Measurements from ENCODE around the gene SFMBT2.
"Not testable (repeated sequence)": the region's sequence is repeated elsewhere in the genome, so short reads cannot be mapped to it uniquely, and the experiment has no call there.

The SFMBT2 gene

DNA sequence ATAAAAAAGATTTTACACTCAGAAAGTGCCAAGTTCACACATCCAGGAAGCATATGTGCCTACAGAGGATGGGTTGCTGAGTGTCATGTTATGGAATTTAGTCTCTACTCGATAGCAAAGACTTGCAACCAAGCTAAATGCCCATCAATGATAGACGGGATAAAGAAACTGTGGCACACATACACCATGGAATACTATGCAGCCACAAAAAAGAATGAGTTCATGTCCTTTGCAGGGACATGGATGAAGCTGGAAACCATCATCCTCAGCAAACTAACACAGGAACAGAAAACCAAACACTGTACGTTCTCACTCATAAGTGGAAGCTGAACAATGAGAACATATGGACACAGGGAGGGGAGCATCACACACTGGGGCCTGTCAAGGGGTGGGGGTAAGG is 198.1 kb downstream of the SFMBT2 start:
- H3K4me3 ChIP-seq (ENCODE audit: low read depth in 1 of 2, low read length in 2 of 2); H3K4me1 ChIP-seq (ENCODE audit: control insufficient read depth in 1 of 2, insufficient read depth in 2 of 2, low read length in 2 of 2); H3K36me3 ChIP-seq (ENCODE audit: control insufficient read depth in 1 of 2, insufficient read depth in 2 of 2, low read length in 2 of 2); H3K27me3 ChIP-seq (ENCODE audit: control insufficient read depth in 1 of 2, insufficient read depth in 2 of 2, low read length in 2 of 2); H3K9ac ChIP-seq (ENCODE audit: low read depth in 1 of 2, low read length in 2 of 2); H3K9me3 ChIP-seq (ENCODE audit: control insufficient read depth in 1 of 2, low read length in 2 of 2); H3K27ac ChIP-seq (ENCODE audit: low read depth, low read length): not testable (repeated sequence)

DNA sequence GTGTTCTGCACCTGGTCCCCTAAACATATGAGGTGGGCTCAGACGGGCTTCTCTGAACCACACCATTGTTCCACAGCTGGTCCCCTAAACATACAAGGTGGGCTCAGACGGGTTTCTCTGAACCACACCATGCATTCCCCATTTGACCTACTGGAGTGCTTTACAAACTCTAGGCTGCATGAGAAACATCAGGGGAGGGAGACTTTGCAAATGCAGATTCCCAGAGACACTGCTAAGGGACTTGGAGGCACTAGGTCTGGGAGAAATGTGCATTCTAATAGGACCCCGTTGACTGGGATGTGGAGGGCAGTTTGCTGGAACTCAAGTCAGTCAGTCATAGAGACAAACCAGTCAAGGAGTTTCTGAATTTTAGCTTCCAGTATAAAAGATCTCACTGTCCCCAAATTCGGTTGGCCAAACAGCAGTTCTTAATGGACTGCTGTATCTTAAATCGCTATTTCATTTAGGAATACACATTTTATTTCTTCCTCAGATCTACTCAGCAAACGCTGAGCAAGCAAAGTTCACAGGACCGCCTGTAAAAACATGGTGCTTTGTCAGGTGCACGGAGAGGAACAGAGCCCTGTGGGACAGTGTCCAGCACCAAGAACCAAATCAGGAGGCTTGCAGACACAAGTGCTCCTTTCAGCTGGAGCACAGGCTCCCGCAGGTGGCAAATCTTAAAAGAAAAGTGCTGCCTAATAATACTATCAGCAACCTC is 198.8 kb downstream of the SFMBT2 start:
- no peak overlapping the region for H3K27ac ChIP-seq (ENCODE audit: low read depth, low read length)
- peaks cover 0 to 5% of the 10 kb centered on the region in 2 donors for H3K36me3 ChIP-seq (ENCODE audit: control insufficient read depth in 1 of 2, insufficient read depth in 2 of 2, low read length in 2 of 2)
- H3K4me3 ChIP-seq (ENCODE audit: low read depth in 1 of 2, low read length in 2 of 2), result no peak overlapping the region
- peaks cover 0 to 5% of the 10 kb centered on the region in 2 donors for H3K9me3 ChIP-seq (ENCODE audit: control insufficient read depth in 1 of 2, low read length in 2 of 2)
- H3K27me3 ChIP-seq (ENCODE audit: control insufficient read depth in 1 of 2, insufficient read depth in 2 of 2, low read length in 2 of 2), result no peaks in the 10 kb centered on the region
- no peak overlapping the region for H3K9ac ChIP-seq (ENCODE audit: low read depth in 1 of 2, low read length in 2 of 2)
- no peaks in the 10 kb centered on the region for H3K4me1 ChIP-seq (ENCODE audit: control insufficient read depth in 1 of 2, insufficient read depth in 2 of 2, low read length in 2 of 2)

DNA sequence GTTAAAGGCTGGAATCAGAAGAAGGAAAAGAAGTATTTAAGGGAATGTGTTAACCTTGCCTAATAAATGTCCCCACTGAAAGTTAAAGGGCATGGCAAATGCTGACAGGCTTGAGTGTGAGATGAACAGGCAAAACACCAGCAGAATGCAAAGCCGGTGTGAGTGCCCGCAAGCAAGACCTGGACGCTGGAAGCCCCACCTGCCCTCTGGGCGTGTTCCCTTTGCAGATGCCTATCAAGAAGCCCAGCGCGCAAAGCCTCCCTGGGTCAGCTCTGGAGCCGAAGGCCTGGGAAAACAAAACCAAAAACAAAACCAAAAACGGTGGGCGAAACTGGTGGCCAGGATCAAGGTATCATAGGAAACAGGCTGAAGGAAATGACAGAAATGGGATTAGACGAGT is 200.3 kb downstream of the SFMBT2 start:
- Histone ChIP-seq H3K4me3 (ENCODE audit: low read depth in 1 of 2, low read length in 2 of 2) (no peak overlapping the region), H3K4me1 (ENCODE audit: control insufficient read depth in 1 of 2, insufficient read depth in 2 of 2, low read length in 2 of 2) (no peaks in the 10 kb centered on the region), H3K36me3 (ENCODE audit: control insufficient read depth in 1 of 2, insufficient read depth in 2 of 2, low read length in 2 of 2) (peaks cover 0 to 5% of the 10 kb centered on the region in 2 donors), H3K27ac (ENCODE audit: low read depth, low read length) (no peak overlapping the region), H3K9me3 (ENCODE audit: control insufficient read depth in 1 of 2, low read length in 2 of 2) (peaks cover 0 to 4% of the 10 kb centered on the region in 2 donors), H3K9ac (ENCODE audit: low read depth in 1 of 2, low read length in 2 of 2) (no peak overlapping the region), H3K27me3 (ENCODE audit: control insufficient read depth in 1 of 2, insufficient read depth in 2 of 2, low read length in 2 of 2) (no peaks in the 10 kb centered on the region)

DNA sequence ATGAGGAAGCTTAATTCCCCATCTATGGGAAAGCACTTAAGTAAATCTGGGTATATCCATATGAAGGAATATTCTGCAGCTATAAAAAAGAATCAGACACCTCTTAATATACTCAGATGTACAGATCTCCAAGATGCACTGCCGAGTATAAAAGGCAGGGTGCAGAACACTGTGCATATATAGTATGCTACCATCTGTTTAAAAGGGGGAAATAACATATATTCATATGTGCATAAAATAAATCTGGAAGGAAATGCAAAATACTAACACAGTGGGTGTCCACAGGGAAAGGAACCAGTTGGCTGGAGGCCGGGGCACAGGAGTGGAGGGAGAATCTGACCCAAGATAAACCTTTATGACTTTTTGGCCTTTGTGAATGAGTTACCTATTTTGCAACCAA is 201.4 kb downstream of the SFMBT2 start:
- Histone ChIP-seq H3K4me3 (ENCODE audit: low read depth in 1 of 2, low read length in 2 of 2) (no peak overlapping the region), H3K9ac (ENCODE audit: low read depth in 1 of 2, low read length in 2 of 2) (no peak overlapping the region), H3K4me1 (ENCODE audit: control insufficient read depth in 1 of 2, insufficient read depth in 2 of 2, low read length in 2 of 2) (no peaks in the 10 kb centered on the region), H3K36me3 (ENCODE audit: control insufficient read depth in 1 of 2, insufficient read depth in 2 of 2, low read length in 2 of 2) (peaks cover 0 to 5% of the 10 kb centered on the region in 2 donors), H3K9me3 (ENCODE audit: control insufficient read depth in 1 of 2, low read length in 2 of 2) (no peaks in the 10 kb centered on the region), H3K27ac (ENCODE audit: low read depth, low read length) (no peak overlapping the region), H3K27me3 (ENCODE audit: control insufficient read depth in 1 of 2, insufficient read depth in 2 of 2, low read length in 2 of 2) (no peaks in the 10 kb centered on the region)

DNA sequence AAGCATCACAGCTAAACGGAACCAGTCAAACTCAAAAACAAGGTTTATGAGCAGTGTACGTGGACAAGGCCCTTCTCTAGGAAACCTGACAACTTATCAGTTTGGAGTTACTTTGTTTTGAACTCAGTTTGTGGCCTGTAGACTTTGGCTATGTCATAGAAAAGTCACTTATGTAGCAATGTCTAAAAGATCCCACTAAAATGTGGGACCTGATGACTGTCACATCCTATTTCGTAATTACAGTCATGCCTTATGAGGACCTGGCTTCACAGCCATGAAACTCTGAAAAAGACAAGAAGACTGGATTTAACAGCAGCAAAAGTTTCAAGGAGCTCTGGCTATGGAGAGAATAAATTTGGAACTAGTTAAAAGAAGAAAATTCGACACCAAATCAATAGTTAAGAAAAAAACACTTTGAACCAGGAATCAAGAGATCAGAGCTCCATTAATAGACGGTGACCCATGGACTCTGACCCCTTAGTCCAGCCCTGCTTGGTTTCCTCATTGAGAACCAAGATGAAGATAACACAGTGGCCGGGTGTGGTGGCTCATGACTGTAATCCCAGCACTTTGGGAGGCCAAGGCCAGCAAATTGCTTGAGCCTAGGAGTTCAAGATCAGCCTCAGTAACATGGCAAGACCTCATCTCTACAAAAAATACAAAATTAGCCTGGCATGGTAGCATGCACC is 204.3 kb downstream of the SFMBT2 start:
- Histone ChIP-seq H3K9ac (ENCODE audit: low read depth in 1 of 2, low read length in 2 of 2) (no peak overlapping the region), H3K27ac (ENCODE audit: low read depth, low read length) (no peak overlapping the region), H3K9me3 (ENCODE audit: control insufficient read depth in 1 of 2, low read length in 2 of 2) (peaks cover 0 to 4% of the 10 kb centered on the region in 2 donors), H3K4me1 (ENCODE audit: control insufficient read depth in 1 of 2, insufficient read depth in 2 of 2, low read length in 2 of 2) (no peaks in the 10 kb centered on the region), H3K36me3 (ENCODE audit: control insufficient read depth in 1 of 2, insufficient read depth in 2 of 2, low read length in 2 of 2) (peaks cover 0 to 3% of the 10 kb centered on the region in 2 donors), H3K4me3 (ENCODE audit: low read depth in 1 of 2, low read length in 2 of 2) (no peak overlapping the region), H3K27me3 (ENCODE audit: control insufficient read depth in 1 of 2, insufficient read depth in 2 of 2, low read length in 2 of 2) (no peaks in the 10 kb centered on the region)

DNA sequence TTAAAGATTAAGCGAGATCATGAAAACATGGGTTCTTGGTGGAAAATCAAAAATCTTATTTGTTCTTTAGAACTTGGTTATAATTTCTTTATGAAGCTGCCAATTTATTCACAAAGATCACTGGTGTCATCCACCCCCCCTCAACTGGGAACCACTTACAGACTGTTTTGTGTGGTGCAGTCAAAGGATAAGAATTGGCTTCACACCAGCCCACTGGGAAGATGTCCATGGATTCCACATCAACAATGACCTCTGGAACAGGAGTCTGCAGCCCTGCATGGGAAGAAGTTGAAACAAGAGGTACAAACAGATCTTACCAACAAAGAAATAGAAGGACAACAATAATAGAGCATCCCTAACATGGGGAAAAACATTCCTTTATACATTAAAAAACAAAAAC is 205.2 kb downstream of the SFMBT2 start:
- Histone ChIP-seq H3K9ac (ENCODE audit: low read depth in 1 of 2, low read length in 2 of 2) (no peak overlapping the region), H3K27me3 (ENCODE audit: control insufficient read depth in 1 of 2, insufficient read depth in 2 of 2, low read length in 2 of 2) (no peaks in the 10 kb centered on the region), H3K36me3 (ENCODE audit: control insufficient read depth in 1 of 2, insufficient read depth in 2 of 2, low read length in 2 of 2) (peaks cover 0 to 3% of the 10 kb centered on the region in 2 donors), H3K4me3 (ENCODE audit: low read depth in 1 of 2, low read length in 2 of 2) (no peak overlapping the region), H3K27ac (ENCODE audit: low read depth, low read length) (no peak overlapping the region), H3K9me3 (ENCODE audit: control insufficient read depth in 1 of 2, low read length in 2 of 2) (peaks cover 0 to 4% of the 10 kb centered on the region in 2 donors), H3K4me1 (ENCODE audit: control insufficient read depth in 1 of 2, insufficient read depth in 2 of 2, low read length in 2 of 2) (no peaks in the 10 kb centered on the region)

DNA sequence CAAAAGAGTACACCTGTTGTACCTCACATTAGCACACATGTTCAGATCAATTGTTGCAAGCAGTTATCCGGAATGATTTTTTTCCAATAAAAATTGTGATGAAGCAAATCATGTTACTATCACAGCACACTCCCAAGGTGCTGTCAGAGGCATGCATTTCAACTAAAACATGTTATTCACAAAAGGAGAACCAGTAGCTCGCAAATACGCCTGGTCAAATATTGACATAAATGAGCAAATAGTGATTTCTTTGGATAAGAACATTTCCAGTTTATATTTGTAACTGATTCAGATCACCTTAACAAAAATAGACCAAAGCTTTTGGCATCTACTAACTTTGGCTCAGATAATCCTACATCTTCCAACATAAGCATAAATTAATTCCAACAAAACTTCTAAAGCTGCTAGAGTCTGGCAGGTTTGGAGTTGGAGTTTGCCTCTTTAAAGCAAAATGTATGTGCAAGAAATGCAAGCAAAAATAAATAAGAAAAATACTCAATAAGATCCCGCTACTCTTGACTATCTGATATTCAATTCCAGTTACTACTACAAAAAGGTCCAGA is 208.0 kb downstream of the SFMBT2 start:
- no peak overlapping the region for H3K27ac ChIP-seq (ENCODE audit: low read depth, low read length)
- H3K9me3 ChIP-seq (ENCODE audit: control insufficient read depth in 1 of 2, low read length in 2 of 2), result peaks cover 0 to 4% of the 10 kb centered on the region in 2 donors
- H3K36me3 ChIP-seq (ENCODE audit: control insufficient read depth in 1 of 2, insufficient read depth in 2 of 2, low read length in 2 of 2), result peaks cover 4 to 7% of the 10 kb centered on the region in 2 donors
- H3K4me1 ChIP-seq (ENCODE audit: control insufficient read depth in 1 of 2, insufficient read depth in 2 of 2, low read length in 2 of 2), result no peaks in the 10 kb centered on the region
- H3K27me3 ChIP-seq (ENCODE audit: control insufficient read depth in 1 of 2, insufficient read depth in 2 of 2, low read length in 2 of 2), result no peaks in the 10 kb centered on the region
- H3K9ac ChIP-seq (ENCODE audit: low read depth in 1 of 2, low read length in 2 of 2), result no peak overlapping the region
- no peak overlapping the region for H3K4me3 ChIP-seq (ENCODE audit: low read depth in 1 of 2, low read length in 2 of 2)

DNA sequence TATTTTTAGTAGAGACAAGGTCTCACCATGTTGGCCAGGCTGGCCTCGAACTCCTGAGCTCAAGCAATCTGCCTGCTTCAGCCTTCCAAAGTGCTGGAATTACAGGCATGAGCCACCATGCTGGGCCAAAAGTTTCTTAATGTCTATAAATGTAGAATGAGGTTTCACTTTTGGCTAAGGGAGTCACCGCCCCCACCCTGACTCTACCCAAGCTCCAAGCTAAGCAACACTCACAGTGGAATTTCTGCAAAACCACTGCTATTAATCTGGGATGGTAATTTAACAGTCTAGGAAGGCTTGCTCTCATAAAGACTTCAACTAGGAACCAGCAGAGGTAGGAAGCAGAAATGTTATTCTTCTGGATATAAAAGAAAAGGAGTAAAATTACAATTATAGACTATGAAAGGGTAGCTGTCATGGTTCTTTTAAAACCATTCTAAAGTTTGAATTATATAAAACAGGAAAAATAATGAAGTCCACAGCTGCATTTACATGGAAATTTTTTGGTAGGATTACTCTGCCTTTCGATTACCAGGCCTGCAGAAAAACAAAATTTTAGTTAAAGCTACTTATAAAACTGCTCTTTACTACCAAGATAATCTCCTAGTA is 211.6 kb downstream of the SFMBT2 start:
- Histone ChIP-seq H3K27me3 (ENCODE audit: control insufficient read depth in 1 of 2, insufficient read depth in 2 of 2, low read length in 2 of 2) (no peaks in the 10 kb centered on the region), H3K27ac (ENCODE audit: low read depth, low read length) (no peak overlapping the region), H3K4me3 (ENCODE audit: low read depth in 1 of 2, low read length in 2 of 2) (no peak overlapping the region), H3K9me3 (ENCODE audit: control insufficient read depth in 1 of 2, low read length in 2 of 2) (peaks cover 4% of the 10 kb centered on the region in 2 donors), H3K9ac (ENCODE audit: low read depth in 1 of 2, low read length in 2 of 2) (no peak overlapping the region), H3K4me1 (ENCODE audit: control insufficient read depth in 1 of 2, insufficient read depth in 2 of 2, low read length in 2 of 2) (no peaks in the 10 kb centered on the region), H3K36me3 (ENCODE audit: control insufficient read depth in 1 of 2, insufficient read depth in 2 of 2, low read length in 2 of 2) (peaks cover 16 to 33% of the 10 kb centered on the region in 2 donors)

DNA sequence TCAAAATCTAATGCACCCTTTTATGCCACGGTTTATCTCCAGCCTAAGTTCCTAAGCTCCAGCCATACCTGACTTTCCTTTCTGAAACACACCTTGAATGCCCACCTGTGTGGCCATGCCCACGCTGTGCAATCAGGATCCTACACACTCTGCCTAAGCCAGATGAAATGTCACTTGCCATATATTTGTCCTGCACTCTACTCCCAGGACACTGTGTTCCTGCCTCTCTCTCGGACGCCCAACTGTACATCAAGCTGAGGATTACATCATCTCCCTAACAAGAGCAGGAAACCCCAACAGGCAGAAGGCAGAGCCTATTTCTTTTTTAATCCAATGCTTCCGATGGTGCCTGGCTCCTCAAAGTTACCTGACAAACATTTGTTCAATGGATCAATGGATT is 214.6 kb downstream of the SFMBT2 start:
- H3K36me3 ChIP-seq (ENCODE audit: control insufficient read depth in 1 of 2, insufficient read depth in 2 of 2, low read length in 2 of 2), result peaks cover 13 to 33% of the 10 kb centered on the region in 2 donors

DNA sequence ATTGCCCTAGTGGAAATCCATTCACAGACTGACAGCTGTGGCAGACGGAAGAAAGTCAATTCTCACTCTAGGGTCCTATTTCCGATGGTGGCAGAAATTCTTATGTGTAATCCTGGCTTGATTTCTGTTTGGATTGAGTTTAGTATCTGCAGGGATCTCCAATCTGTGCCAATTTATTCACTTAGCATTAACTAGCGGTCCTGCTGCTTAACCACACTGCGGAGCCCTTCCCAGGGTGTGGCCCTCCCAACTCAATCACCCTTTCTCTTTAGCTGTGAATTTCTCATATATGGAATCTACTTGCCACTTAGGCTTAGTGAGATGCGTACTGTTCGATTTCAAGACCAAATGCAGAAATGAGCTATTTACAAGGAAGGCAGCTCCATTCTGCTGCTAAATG is 215.7 kb downstream of the SFMBT2 start:
- Histone ChIP-seq H3K27ac (ENCODE audit: low read depth, low read length) (no peak overlapping the region), H3K9ac (ENCODE audit: low read depth in 1 of 2, low read length in 2 of 2) (no peak overlapping the region), H3K4me3 (ENCODE audit: low read depth in 1 of 2, low read length in 2 of 2) (no peak overlapping the region), H3K27me3 (ENCODE audit: control insufficient read depth in 1 of 2, insufficient read depth in 2 of 2, low read length in 2 of 2) (no peaks in the 10 kb centered on the region), H3K4me1 (ENCODE audit: control insufficient read depth in 1 of 2, insufficient read depth in 2 of 2, low read length in 2 of 2) (no peaks in the 10 kb centered on the region), H3K36me3 (ENCODE audit: control insufficient read depth in 1 of 2, insufficient read depth in 2 of 2, low read length in 2 of 2) (peaks cover 9 to 36% of the 10 kb centered on the region in 2 donors), H3K9me3 (ENCODE audit: control insufficient read depth in 1 of 2, low read length in 2 of 2) (peaks cover 0 to 4% of the 10 kb centered on the region in 2 donors)

More for the DNA sequence above, 214.6 kb downstream of the SFMBT2 start:
- no peaks in the 10 kb centered on the region for H3K4me1 ChIP-seq (ENCODE audit: control insufficient read depth in 1 of 2, insufficient read depth in 2 of 2, low read length in 2 of 2)
- H3K27me3 ChIP-seq (ENCODE audit: control insufficient read depth in 1 of 2, insufficient read depth in 2 of 2, low read length in 2 of 2), result no peaks in the 10 kb centered on the region
- H3K4me3 ChIP-seq (ENCODE audit: low read depth in 1 of 2, low read length in 2 of 2), result no peak overlapping the region
- H3K9ac ChIP-seq (ENCODE audit: low read depth in 1 of 2, low read length in 2 of 2), result no peak overlapping the region
- peaks cover 0 to 4% of the 10 kb centered on the region in 2 donors for H3K9me3 ChIP-seq (ENCODE audit: control insufficient read depth in 1 of 2, low read length in 2 of 2)
- H3K27ac ChIP-seq (ENCODE audit: low read depth, low read length), result no peak overlapping the region
